HepG2 (cell line): ENCODE measurements around the gene SELENOW. TPM values are rescaled to one million over a fixed set of nuclear protein-coding genes. Genes with fewer than 3 reads are reported as not detected.

Experiments
- ATF1 ChIP-seq: IDR thresholded peaks from 2 replicates; pipeline ENCODE4 v1.6.1; 2016; ENCODE audit warnings: mild to moderate bottlenecking, control low read depth
- ETV5 ChIP-seq: IDR thresholded peaks from 2 replicates; pipeline ENCODE4 v1.6.1; 2018; ENCODE audit warnings: missing biosample characterization, missing genetic modification reagents, inconsistent platforms, borderline replicate concordance
- GABPA ChIP-seq, 2 experiments: IDR thresholded peaks; 2 replicates each; pipeline ENCODE4 v1.6.1; 2011 to 2016; ENCODE audit warnings: low read depth in 2 of 2, low read length in 1 of 2, missing biosample characterization in 1 of 2, missing genetic modification characterization in 1 of 2
- ISL2 ChIP-seq: sonication (generic); formaldehyde crosslinking; IDR thresholded peaks from 2 replicates; pipeline ENCODE4 v1.5.0; 2020; ENCODE audit warnings: missing genetic modification reagents
- MIER2 ChIP-seq: IDR thresholded peaks from 2 replicates; pipeline ENCODE4 v1.6.1; 2016; ENCODE audit warnings: missing biosample characterization, missing genetic modification reagents
- NAIF1 ChIP-seq: sonication (generic); formaldehyde crosslinking; IDR thresholded peaks from 2 replicates; pipeline ENCODE4 v1.5.0; 2020; ENCODE audit warnings: mild to moderate bottlenecking, missing genetic modification reagents, borderline replicate concordance
- SMAD1 ChIP-seq: sonication (generic); formaldehyde crosslinking; IDR thresholded peaks from 2 replicates; pipeline ENCODE4 v1.4.0; 2020; ENCODE audit warnings: missing genetic modification reagents, low read depth, mild to moderate bottlenecking, borderline replicate concordance
- SOX13 ChIP-seq, 3 experiments: fragments of 450-650 bp in 1 of 3; sonication (generic) in 1 of 3; formaldehyde crosslinking in 1 of 3; IDR thresholded peaks in 2 of 3; conservative IDR thresholded peaks in 1 of 3; 2 replicates each; pipeline versions ENCODE4 v1.5.0 to v1.6.1; 2016 to 2020; ENCODE audit warnings: antibody characterized with exemption in 1 of 3, mild to moderate bottlenecking in 1 of 3, missing compliant biosample characterization in 1 of 3, missing genetic modification reagents in 1 of 3, moderate library complexity in 1 of 3
- THAP11 ChIP-seq: IDR thresholded peaks from 2 replicates; pipeline ENCODE4 v1.6.1; 2016; ENCODE audit warnings: missing biosample characterization, missing genetic modification reagents
- ZNF430 ChIP-seq: sonication (generic); formaldehyde crosslinking; IDR thresholded peaks from 2 replicates; pipeline ENCODE4 v1.9.0; 2021; ENCODE audit warnings: mild to moderate bottlenecking, missing genetic modification reagents
- ZNF792 ChIP-seq: IDR thresholded peaks from 2 replicates; pipeline ENCODE4 v1.6.1; 2016
- polyA plus RNA-seq, 8 experiments: library from polyadenylated mRNA; depleted of rRNA in 3 of 8; stranded (reverse) in 7 of 8; unstranded in 1 of 8; fragments of >200 nt; fragmentation: Illumina TruSeq in 4 of 8; extraction: Trizol in 4 of 8; gene quantifications; 2 replicates each; pipeline versions ENCODE4 v1.2.1 to v1.2.3, GENCODE V29; 2011 to 2016; ENCODE audit warnings: low read depth in 4 of 8, missing spikeins in 1 of 8, mixed read lengths in 1 of 8; ENCODE audit not compliant: insufficient read depth in 1 of 8
- total RNA-seq, 5 experiments: library from RNA; depleted of rRNA; stranded (reverse); fragments of >200 nt; fragmentation: Illumina TruSeq; extraction: Trizol; gene quantifications; 2 replicates each; pipeline ENCODE4 v1.2.3, GENCODE V29; 2016; ENCODE audit warnings: low read depth in 1 of 5
- TF ChIP-seq, protein P1 (sequence below): sonication (generic); formaldehyde crosslinking; IDR thresholded peaks from 2 replicates; pipeline ENCODE4 v1.4.0; 2020; ENCODE audit warnings: low read depth, missing genetic modification reagents
- TF ChIP-seq, protein P2 (sequence below): sonication (generic); formaldehyde crosslinking; IDR thresholded peaks from 2 replicates; pipeline ENCODE4 v1.8.0; 2022; ENCODE audit warnings: mild to moderate bottlenecking, missing genetic modification reagents
- TF ChIP-seq, protein P3 (sequence below): sonication (generic); formaldehyde crosslinking; IDR thresholded peaks from 2 replicates; pipeline ENCODE4 v1.4.0; 2020; ENCODE audit warnings: missing genetic modification reagents, borderline replicate concordance
- TF ChIP-seq, protein P4 (sequence below): sonication (generic); formaldehyde crosslinking; IDR thresholded peaks from 2 replicates; pipeline ENCODE4 v1.4.0; 2020; ENCODE audit warnings: missing genetic modification reagents

Gene SELENOW
- total and polyA plus RNA-seq, 2 of the 13 experiments (the other 11 are each of a cell fraction or from before 2014, with no cell fraction given), result 50.3 to 64.7 TPM

DNA sequence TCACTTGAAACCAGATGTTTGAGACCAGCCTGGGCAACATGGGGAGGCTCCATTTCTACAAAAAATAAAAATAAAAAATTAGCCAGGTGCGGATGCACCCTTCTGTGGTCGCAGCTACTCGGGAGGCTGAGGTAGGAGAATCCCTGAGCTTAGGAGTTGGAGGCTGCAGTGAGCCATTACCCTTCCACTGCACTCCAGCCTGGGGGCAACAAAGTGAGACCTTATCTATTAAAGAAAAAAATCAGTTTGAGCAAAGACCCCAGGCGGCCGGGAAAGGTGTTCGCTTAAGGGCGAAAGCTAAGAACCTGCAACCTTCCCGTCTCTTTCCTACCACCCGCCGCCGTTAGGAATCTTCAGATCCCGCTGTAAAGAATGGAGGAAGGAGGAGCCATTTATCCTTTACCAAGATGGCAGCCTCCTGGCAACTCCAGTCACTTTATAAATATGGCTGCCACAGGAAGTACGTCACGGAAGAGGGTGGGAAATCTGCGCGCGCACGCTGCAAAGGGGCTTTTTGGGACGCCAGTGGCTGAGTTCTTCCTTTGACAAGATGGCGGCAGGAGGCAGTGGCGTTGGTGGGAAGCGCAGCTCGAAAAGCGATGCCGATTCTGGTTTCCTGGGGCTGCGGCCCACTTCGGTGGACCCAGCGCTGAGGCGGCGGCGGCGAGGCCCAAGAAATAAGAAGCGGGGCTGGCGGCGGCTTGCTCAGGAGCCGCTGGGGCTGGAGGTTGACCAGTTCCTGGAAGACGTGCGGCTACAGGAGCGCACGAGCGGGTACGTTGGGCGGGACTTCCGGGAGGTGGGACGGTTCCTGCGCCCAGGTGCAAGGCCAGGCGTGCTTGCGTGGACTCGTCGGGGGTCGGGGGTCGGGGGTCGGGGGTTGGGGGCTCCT lies 33.2 kb upstream of the SELENOW start, which contains the start of gene NOP53 (continued):
- TF ChIP-seq MIER2 (peak; percentile 83; the same call in 1 of the 2 replicates), ETV5 (CRISPR knock-in tag) (peak; percentile 44; the same call in 1 of the 2 replicates), ISL2 (CRISPR knock-in tag) (0 out of 2 replicates have a peak, but pooled peaks have one; percentile 56), SMAD1 (CRISPR knock-in tag) (no peak), THAP11 (CRISPR knock-in tag) (peak; percentile 94), GABPA (IDR thresholded peaks at IDR 0.05; ENCODE audit: low read depth, low read length) (peak; percentile 60), GABPA (CRISPR knock-in tag; IDR thresholded peaks at IDR 0.05; ENCODE audit: low read depth) (peak; percentile 96), ZNF792 (0 out of 2 replicates have a peak, but pooled peaks have one; percentile 32), SOX13 (IDR thresholded peaks at IDR 0.05) (no peak), SOX13 (CRISPR knock-in tag; conservative IDR thresholded peaks at IDR 0.05 in 1 of 2, IDR thresholded peaks at IDR 0.05 in 1 of 2) (no peak; a peak in 1 of 4 replicates), NAIF1 (CRISPR knock-in tag) (peak; percentile 46; the same call in 1 of the 2 replicates), ATF1 (CRISPR knock-in tag) (peak; percentile 97), ZNF430 (0 out of 2 replicates have a peak, but pooled peaks have one; percentile 61)
- TF ChIP-seq, protein P1, sequence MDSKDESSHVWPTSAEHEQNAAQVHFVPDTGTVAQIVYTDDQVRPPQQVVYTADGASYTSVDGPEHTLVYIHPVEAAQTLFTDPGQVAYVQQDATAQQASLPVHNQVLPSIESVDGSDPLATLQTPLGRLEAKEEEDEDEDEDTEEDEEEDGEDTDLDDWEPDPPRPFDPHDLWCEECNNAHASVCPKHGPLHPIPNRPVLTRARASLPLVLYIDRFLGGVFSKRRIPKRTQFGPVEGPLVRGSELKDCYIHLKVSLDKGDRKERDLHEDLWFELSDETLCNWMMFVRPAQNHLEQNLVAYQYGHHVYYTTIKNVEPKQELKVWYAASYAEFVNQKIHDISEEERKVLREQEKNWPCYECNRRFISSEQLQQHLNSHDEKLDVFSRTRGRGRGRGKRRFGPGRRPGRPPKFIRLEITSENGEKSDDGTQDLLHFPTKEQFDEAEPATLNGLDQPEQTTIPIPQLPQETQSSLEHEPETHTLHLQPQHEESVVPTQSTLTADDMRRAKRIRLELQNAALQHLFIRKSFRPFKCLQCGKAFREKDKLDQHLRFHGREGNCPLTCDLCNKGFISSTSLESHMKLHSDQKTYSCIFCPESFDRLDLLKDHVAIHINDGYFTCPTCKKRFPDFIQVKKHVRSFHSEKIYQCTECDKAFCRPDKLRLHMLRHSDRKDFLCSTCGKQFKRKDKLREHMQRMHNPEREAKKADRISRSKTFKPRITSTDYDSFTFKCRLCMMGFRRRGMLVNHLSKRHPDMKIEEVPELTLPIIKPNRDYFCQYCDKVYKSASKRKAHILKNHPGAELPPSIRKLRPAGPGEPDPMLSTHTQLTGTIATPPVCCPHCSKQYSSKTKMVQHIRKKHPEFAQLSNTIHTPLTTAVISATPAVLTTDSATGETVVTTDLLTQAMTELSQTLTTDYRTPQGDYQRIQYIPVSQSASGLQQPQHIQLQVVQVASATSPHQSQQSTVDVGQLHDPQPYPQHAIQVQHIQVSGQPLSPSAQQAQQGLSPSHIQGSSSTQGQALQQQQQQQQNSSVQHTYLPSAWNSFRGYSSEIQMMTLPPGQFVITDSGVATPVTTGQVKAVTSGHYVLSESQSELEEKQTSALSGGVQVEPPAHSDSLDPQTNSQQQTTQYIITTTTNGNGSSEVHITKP (CRISPR knock-in tag), result peak; percentile 74
- TF ChIP-seq, protein P2, sequence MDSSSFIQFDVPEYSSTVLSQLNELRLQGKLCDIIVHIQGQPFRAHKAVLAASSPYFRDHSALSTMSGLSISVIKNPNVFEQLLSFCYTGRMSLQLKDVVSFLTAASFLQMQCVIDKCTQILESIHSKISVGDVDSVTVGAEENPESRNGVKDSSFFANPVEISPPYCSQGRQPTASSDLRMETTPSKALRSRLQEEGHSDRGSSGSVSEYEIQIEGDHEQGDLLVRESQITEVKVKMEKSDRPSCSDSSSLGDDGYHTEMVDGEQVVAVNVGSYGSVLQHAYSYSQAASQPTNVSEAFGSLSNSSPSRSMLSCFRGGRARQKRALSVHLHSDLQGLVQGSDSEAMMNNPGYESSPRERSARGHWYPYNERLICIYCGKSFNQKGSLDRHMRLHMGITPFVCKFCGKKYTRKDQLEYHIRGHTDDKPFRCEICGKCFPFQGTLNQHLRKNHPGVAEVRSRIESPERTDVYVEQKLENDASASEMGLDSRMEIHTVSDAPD, result no peak
- TF ChIP-seq, protein P3, sequence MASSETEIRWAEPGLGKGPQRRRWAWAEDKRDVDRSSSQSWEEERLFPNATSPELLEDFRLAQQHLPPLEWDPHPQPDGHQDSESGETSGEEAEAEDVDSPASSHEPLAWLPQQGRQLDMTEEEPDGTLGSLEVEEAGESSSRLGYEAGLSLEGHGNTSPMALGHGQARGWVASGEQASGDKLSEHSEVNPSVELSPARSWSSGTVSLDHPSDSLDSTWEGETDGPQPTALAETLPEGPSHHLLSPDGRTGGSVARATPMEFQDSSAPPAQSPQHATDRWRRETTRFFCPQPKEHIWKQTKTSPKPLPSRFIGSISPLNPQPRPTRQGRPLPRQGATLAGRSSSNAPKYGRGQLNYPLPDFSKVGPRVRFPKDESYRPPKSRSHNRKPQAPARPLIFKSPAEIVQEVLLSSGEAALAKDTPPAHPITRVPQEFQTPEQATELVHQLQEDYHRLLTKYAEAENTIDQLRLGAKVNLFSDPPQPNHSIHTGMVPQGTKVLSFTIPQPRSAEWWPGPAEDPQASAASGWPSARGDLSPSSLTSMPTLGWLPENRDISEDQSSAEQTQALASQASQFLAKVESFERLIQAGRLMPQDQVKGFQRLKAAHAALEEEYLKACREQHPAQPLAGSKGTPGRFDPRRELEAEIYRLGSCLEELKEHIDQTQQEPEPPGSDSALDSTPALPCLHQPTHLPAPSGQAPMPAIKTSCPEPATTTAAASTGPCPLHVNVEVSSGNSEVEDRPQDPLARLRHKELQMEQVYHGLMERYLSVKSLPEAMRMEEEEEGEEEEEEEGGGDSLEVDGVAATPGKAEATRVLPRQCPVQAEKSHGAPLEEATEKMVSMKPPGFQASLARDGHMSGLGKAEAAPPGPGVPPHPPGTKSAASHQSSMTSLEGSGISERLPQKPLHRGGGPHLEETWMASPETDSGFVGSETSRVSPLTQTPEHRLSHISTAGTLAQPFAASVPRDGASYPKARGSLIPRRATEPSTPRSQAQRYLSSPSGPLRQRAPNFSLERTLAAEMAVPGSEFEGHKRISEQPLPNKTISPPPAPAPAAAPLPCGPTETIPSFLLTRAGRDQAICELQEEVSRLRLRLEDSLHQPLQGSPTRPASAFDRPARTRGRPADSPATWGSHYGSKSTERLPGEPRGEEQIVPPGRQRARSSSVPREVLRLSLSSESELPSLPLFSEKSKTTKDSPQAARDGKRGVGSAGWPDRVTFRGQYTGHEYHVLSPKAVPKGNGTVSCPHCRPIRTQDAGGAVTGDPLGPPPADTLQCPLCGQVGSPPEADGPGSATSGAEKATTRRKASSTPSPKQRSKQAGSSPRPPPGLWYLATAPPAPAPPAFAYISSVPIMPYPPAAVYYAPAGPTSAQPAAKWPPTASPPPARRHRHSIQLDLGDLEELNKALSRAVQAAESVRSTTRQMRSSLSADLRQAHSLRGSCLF, result no peak
- TF ChIP-seq, protein P4, sequence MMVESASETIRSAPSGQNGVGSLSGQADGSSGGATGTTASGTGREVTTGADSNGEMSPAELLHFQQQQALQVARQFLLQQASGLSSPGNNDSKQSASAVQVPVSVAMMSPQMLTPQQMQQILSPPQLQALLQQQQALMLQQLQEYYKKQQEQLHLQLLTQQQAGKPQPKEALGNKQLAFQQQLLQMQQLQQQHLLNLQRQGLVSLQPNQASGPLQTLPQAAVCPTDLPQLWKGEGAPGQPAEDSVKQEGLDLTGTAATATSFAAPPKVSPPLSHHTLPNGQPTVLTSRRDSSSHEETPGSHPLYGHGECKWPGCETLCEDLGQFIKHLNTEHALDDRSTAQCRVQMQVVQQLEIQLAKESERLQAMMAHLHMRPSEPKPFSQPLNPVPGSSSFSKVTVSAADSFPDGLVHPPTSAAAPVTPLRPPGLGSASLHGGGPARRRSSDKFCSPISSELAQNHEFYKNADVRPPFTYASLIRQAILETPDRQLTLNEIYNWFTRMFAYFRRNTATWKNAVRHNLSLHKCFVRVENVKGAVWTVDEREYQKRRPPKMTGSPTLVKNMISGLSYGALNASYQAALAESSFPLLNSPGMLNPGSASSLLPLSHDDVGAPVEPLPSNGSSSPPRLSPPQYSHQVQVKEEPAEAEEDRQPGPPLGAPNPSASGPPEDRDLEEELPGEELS (CRISPR knock-in tag), result peak; percentile 17; the same call in 1 of the 2 replicates
